Activated CD4-positive, alpha-beta T cell treated with anti-CD3 and anti-CD28 coated beads, Interleukin-2, Interleukin-4, amounts not matched to agents 100 ng/mL and 50 ng/mL, durations not matched to agents 16 hours and 8 hours (primary cell): Measurements from ENCODE around the gene ERN1.

Experiments
- DNase-seq: peaks from one replicate; pipeline ENCODE4 v3.0.0-alpha.2; 2020; ENCODE audit warnings: low spot score

The ERN1 gene

DNA sequence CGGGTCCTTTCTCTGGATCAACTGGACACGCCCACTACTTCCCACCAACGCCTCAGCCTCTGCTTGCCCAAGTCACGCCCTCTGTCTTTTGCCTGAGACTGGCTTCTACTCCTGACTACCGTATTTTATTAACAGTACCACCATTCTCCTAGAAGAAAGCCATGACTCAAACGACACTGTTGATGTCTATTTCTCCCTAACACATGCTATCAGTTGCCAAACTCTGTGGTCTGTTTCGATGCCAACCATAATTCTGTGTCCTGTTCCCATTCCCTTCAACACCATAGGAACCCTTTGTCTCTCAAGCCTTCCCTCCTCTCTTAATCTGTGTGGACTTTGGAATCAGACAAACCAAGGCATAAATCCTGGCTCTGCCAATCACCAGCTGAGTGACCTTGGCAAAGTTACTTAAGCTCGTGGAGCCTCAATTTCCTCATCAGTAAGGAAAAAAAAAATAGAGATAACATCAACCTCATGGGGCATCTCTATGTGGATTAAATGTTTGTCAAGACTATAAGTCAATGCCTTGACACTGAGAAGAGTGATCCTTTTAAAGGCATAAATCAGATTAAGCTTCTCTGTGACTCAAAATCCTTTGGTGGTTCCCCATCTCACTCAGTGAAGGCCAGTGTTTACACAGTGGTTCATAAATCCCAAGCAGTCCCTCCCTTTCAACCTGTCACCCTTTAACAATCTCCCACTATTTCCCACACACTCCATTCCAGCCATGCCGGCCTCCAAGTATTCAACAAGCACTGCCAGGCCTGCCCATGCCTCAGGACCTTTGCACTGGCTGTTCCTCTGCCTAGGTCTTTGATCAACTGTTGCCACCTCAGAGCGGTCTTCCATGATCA, 45.6 kb downstream of the ERN1 start:
- no peak for DNase-seq

DNA sequence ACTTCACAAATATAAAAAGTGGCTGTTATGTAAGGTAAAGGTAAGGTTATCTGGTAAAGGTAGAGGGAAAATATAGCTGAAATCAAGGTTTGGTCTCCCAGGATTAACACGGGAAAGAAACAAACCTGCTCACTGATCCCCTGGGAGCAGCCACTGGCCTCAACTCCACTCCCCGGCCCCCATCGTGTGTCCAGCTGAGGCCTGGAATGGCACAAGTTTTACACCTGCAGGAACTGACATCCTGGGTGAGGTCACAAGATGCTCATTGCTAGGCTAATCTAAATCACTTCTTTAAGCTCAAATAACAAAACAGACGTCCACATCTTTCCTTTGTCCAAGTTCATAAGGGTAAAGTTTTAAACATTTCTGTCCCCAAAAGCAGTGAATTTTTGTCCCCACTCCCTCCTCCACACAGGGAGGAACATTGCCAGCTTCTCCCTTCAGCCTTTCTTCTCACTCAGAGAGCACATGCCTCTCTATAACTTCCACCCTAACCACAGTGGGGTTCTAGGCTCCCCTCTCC, 46.3 kb downstream of the ERN1 start:
- no peak for DNase-seq

DNA sequence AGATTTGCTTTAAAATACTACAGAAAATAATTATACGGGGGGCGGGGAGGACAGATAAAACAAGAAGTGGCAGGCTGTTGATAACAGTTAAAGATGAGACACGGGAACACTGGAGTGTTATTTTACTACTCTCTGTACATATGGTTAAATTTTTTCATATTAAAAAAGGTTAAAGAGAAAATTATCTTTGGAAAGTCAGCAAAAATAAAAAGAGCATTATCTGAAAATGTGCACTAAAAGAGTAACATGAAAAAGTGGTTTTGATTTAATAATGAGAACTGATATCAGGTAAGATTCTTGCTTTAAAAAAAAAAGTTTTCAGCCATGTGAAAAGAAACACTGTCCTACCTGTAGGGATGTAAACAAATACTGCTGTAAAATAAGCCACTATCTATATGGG, 46.9 kb downstream of the ERN1 start:
- no peak for DNase-seq

- DNase-seq, result peak; percentile 89
Measured at GRCh38 chr17:64081802-64082799, 47.8 kb downstream of the ERN1 start.

DNA sequence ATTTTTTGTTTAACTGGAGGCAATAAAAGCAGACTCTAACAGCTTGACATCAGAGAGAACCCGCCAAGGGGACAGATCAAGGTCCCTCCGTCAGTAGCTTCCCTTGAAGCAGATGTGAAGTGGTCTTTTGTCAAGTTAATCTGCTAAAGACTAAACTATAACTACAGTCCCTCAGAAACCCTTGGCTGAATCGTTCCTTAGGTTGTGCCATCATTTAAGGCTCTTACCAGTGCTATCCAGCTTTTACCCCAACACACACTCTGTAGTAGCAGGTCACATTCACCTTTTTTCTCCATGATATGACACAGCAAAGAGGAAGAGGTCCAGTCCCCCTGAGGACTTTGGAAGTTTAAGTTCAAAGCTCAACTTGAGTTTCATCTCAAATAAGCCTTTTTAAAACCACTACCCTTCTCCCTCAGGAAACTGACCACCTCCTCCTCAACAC, 49.7 kb downstream of the ERN1 start:
- no peak for DNase-seq

- no peak for DNase-seq
Measured at GRCh38 chr17:64077379-64077778, 52.6 kb downstream of the ERN1 start.

GRCh38 chr17:64075913-64076312, 54.0 kb downstream of the ERN1 start:
- no peak for DNase-seq

DNA sequence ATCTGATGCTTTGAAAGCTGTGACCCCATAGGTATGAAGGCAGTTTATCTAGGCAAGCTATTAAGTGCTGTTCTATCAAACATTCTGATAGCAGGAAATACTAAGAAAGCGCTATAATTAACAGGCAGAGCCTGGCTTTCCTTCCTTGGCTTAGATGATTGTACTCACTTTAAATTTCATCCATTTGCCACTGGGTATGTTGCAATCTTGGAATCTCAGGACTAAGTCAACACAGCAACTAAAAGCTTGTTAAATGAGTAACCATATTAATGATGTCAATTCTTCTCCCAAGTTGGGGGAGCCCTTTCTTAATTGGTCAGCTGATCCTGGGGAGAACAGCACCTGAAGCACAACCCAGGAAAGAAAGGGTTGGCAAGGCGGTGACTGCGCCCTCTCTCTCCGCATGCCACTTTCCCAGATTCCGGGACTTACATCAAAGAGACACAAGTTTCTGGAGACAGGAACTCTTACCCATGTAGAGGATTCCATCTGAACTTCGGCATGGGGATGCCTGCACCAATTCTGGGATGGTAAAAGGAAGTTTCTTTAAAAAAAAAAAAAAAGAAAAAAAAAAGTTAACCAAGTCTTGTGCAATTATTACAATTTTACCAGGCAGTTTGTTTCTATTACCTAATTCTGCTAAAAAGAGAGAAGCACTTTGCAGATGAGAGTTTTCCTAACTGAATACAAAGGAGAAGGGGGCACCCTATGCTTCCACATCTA, 55.1 kb downstream of the ERN1 start:
- DNase-seq, result no peak

- no peak for DNase-seq
Measured at GRCh38 chr17:64073771-64074703, 55.9 kb downstream of the ERN1 start.

GRCh38 chr17:64071111-64071510, 58.8 kb downstream of the ERN1 start:
- DNase-seq, result no peak

DNA sequence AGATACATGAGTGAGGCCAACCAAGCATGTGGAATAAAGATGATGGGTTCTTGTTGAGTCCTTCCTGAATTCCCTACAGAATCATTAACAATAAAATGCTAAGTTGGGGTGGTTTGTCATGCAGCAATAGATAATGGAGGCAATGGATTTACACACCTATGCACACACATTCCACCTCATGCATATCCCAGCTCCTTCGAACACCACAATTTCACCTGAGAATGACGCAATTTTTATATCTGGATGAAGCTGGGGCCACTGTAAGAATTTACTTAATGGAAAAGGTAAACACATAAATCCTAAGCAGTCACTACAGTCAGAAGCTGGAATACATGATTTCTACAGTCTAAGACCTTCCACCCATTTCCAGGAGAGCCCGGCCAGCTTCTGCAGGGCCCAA, 59.7 kb downstream of the ERN1 start:
- DNase-seq, result no peak

DNA sequence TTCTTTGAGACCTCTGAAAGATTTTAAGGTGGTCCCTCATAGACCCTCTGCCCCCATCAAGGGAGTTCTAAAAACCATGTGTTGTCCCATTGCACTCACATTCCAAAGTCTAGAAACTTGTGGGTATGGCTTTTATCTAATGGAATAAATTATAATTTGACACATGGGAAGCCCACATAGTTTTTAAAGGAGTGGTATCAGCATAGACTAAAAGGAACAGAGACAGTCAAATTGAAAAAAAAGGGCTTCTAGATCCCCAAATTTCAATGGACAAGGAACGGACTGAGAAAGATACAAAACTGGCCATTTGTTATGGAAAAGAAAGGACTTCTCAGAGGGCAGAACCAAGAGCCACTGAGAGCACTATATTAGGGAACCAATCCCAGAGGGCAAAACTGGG, 60.8 kb downstream of the ERN1 start:
- DNase-seq, result no peak

DNA sequence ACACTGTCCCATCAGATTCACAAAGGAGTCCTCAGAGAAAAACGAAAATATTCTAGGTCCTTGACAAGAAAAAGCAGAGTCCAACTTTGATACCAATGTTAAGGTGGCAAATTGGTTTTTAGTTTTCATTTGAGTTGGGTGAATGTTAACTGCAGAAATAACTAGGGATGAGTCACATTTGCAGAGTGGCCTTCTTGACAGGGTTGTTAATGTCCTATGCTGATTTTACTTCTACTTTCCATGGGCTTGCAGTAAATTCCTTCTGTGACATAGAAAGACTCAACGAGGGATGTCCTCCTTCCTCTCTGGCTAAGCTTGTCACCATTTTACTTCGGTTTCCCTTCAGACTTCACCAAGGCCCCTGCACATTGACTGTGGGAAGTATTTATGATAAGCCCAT, 62.3 kb downstream of the ERN1 start:
- no peak for DNase-seq

- DNase-seq, result peak; percentile 52
Measured at GRCh38 chr17:64066716-64067115, 63.2 kb downstream of the ERN1 start.

DNA sequence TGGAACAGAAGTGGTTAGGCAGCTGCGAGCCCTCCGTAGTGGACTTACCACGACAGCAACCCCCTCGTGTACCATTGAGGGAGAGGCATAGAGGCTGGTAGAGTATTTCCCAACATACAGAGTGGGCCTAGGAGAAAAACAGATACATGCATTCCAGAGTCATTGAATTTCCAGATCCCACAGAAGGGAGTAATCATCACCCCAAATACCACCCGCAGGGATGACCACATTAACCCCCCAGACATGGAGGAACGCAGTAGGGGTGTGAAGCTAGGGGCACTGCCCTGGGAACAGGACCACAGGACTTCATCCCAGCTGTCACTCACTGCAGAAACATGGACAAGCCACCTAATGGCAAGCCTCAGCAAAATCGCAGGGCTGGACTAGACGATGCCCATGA, 64.8 kb downstream of the ERN1 start:
- DNase-seq, result no peak

DNA sequence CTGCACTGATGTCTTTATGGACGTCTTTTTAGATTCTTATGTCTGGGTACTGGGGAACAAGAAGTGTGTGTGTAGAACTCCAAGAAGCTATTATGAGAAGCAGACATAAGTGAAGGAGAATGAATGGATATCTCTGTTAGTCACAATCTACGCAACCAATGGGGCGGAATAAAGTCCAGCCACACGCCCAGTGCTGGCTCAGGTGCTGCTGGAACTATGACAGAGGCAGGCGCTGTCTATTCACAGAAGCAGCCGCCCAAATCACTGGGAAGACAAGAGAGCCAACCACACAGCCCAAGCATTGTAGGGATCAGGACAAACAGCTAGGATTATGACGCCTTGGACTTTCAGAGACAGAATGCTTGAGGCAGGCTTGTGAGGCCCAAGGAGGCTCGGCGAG, 65.6 kb downstream of the ERN1 start:
- DNase-seq, result no peak

DNA sequence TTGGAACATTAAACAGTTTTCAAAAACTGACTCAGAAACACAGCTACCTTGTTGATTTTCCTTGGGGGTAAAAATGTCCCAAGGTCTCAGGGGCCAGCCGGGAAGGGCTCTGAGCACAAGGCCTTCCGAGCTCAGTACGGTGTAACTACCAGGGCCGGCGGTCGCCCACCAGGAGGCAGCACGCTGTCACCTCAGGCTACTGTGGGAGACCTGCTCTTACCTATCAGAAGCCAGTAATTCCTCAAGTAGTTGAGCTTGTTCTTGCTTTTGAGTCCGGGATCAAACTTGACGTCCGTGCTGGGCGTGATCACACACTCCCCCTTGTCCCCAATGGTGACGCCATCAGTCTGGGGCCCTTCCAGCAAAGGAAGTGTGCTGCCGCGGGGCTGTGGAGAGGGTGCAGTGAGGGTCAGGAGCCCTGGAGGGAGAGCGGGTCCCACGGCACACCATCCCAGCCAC, 66.1 kb downstream of the ERN1 start:
- peak; percentile 48 for DNase-seq

DNA sequence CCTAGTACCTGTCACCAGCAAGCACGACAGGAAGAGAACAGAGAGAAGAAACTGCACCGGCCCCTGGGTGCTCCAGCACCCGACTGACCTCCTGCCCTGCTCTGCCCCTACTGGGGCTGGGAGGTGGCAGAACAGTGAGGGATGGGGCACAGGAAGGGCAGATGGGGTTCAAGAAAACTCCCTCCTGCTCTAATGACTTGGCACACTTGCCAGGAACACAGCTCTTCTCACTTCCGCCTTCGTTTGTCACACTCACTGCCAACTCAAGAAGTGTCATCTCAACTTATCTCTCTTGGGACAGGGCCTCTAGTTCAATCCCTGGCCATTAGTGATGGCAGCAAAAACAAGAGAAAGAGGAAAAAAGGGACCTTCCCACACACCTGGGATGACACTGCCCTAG, 66.9 kb downstream of the ERN1 start:
- peak; percentile 33 for DNase-seq

DNA sequence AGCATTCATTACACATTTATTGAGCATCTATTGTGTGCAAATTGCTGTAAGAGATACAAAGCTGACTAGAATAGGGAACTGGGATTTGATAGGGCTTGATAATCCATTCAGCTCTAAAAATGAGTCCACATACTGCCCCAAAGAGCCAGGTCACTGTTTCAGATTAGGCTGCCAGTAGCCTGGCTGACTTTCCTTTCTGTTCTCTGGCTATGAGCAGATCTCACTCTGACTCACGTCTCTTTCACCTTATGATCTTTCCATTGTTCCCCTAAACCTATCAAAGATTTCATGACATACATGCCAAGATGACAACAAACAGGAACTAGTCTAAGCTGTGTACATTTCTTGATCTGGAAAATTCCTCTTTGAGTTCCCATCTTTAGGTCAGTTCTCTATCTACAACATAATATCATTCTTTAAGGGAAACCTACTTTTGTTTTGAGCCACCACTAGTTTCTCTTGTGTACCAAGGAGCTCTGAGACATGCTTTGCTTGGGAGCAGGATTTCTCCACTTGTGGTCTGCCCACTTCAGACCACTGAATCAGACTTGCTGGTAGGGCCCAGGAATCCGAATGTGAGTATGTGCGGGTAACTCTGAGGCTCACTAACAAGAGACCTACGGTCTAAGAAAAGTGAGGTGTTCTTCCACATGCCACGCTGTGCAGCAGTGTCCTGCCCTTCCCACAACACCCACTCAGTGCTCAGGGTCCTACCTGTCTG, 68.6 kb downstream of the ERN1 start:
- peak; percentile 75 for DNase-seq

DNA sequence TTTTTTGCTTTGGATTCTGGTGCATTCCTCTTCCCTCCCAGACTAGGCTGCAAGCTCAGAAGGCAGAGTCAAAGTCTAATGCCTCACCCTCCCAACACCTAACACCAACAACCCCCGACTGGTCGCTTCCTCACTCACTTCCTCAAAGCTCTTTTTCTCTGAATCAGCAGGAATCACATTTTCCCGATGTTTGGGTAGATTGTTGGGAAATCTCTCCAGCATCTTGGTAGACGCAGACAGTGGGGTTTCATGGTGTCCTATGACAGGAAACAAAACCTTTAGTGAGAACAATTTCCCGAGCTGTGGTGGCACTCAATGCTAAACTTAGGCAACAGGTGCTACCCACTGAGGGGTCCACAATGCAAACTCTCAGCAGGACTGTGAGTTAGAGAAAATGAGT, 69.6 kb downstream of the ERN1 start:
- DNase-seq, result peak; percentile 22
